Body of pancreas (tissue), 4 donors: ENCODE results near the gene PRR14L. TPM values are rescaled to one million over a fixed set of nuclear protein-coding genes. Genes with fewer than 3 reads are reported as not detected.

Experiments
- ATAC-seq: fragments of 150-250 bp; one replicate; pipeline ENCODE4 v1.9.1; 2016
- DNase-seq, 4 donors: peaks; one replicate each; pipeline ENCODE4 v3.0.0-alpha.2; 2019
- H3K27ac ChIP-seq, 4 donors: fragments of 200-600 bp; sonication (generic); 1 replicate in 3 of 4; 2 replicates in 1 of 4; pipeline versions ENCODE4 v1.5.1 to v1.6.1; 2016 to 2019; ENCODE audit warnings: mild to moderate bottlenecking in 1 of 4, mixed read lengths in 1 of 4, moderate library complexity in 1 of 4
- H3K27me3 ChIP-seq, 2 donors: fragments of 200-600 bp; sonication (generic); one replicate each; pipeline ENCODE4 v1.6.0; 2016; ENCODE audit warnings: mild to moderate bottlenecking in 1 of 2
- H3K36me3 ChIP-seq, 2 donors: fragments of 200-600 bp; sonication (generic); replicated peaks in 1 of 2; 2 replicates each; pipeline ENCODE4 v1.5.1; 2016; ENCODE audit warnings: low read depth in 2 of 2; ENCODE audit not compliant: insufficient read depth in 1 of 2
- H3K4me1 ChIP-seq: fragments of 200-600 bp; sonication (generic); one replicate; pipeline ENCODE4 v1.6.0; 2016
- H3K4me3 ChIP-seq, 2 donors: fragments of 200-600 bp; sonication (generic); 1 replicate in 1 of 2; 2 replicates in 1 of 2; pipeline ENCODE4 v1.5.1; 2016 to 2019
- H3K9me3 ChIP-seq, 3 donors: fragments of 200-600 bp; sonication (generic); 1 replicate in 2 of 3; 2 replicates in 1 of 3; pipeline ENCODE4 v1.5.1; 2016
- POLR2A ChIP-seq, 3 donors: fragments of 450-650 bp; IDR thresholded peaks; one replicate each; pipeline ENCODE4 v1.6.1; 2016; ENCODE audit warnings: antibody characterized with exemption in 3 of 3, mild to moderate bottlenecking in 2 of 3
- WGBS, 2 donors: methylation state at CpG; one replicate each; pipeline ENCODE4 v1.1.5; 2017; 5-methylcytosine and 5-hydroxymethylcytosine counted together
- intact Hi-C: fragments of 100-400 bp; cut with DNase I; formaldehyde crosslinking; loops from one replicate; pipeline ENCODE4 v1.15.1; 2023
- total RNA-seq, 2 donors: library from RNA; depleted of rRNA; stranded (reverse); fragments of >200 nt; gene quantifications; one replicate each; pipeline ENCODE4 v1.1.0, GENCODE V29; 2016
- TF ChIP-seq, protein P1 (sequence below), 7 experiments: fragments of 450-650 bp in 4 of 7; fragments of 200-600 bp in 3 of 7; sonication (generic) in 3 of 7; IDR thresholded peaks; one replicate each; pipeline ENCODE4 v1.5.1; 2016 to 2019; ENCODE audit warnings: antibody characterized with exemption in 7 of 7

PRR14L gene
- total RNA-seq, 2 donors from 2014 or later = 11.9 to 28.7 TPM

DNA sequence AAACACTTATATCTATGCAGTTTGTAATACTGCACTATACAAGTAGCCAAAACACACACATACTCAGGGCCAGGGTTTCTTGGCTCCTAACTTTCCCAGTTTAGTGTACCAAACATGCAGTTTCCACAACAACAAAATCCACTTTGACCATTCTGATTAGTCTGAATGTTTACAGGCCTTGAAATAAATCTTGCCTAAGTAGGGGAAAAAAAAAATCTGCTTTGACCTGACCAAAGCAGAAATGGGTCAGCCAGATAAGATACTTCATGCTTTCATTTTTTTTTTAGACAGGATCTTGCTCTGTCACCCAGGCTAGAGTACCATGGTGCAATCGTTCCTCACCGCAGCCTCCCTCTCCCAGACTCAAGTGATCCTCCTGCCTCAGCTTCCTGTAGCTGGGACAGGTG, 10.1 kb downstream of the PRR14L start:
- Histone ChIP-seq H3K4me3 (no peak overlapping the region), H3K27ac (peak overlapping the region; percentile 1 to 71 (median 40)), H3K27me3 (no peaks in the 10 kb centered on the region), H3K9me3 (no peaks in the 10 kb centered on the region), H3K4me1 (peaks cover 24% of the 10 kb centered on the region), H3K36me3 (no peaks in the 10 kb centered on the region)
- TF ChIP-seq POLR2A (IDR thresholded peaks at IDR 0.05) = no peak
- TF ChIP-seq, protein P1, sequence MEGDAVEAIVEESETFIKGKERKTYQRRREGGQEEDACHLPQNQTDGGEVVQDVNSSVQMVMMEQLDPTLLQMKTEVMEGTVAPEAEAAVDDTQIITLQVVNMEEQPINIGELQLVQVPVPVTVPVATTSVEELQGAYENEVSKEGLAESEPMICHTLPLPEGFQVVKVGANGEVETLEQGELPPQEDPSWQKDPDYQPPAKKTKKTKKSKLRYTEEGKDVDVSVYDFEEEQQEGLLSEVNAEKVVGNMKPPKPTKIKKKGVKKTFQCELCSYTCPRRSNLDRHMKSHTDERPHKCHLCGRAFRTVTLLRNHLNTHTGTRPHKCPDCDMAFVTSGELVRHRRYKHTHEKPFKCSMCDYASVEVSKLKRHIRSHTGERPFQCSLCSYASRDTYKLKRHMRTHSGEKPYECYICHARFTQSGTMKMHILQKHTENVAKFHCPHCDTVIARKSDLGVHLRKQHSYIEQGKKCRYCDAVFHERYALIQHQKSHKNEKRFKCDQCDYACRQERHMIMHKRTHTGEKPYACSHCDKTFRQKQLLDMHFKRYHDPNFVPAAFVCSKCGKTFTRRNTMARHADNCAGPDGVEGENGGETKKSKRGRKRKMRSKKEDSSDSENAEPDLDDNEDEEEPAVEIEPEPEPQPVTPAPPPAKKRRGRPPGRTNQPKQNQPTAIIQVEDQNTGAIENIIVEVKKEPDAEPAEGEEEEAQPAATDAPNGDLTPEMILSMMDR (IDR thresholded peaks at IDR 0.05) = no peak
- intact Hi-C loops = no loop called here
- peak; percentile 92 for ATAC-seq
- peak; percentile 31 to 70 (median 47) for DNase-seq
- WGBS, 2 donors = 18 to 58% methylated on average over 2 of the region's 2 CpGs

GRCh38 chr22:31738566-31738965, 11.4 kb downstream of the PRR14L start:
- no peak overlapping the region for H3K27ac ChIP-seq
- no peak overlapping the region for H3K4me3 ChIP-seq
- WGBS, 2 donors = 57 to 65% methylated on average over 2 of the region's 2 CpGs
- H3K4me1 ChIP-seq = peaks cover 24% of the 10 kb centered on the region
- no peak for DNase-seq
- no peaks in the 10 kb centered on the region for H3K27me3 ChIP-seq
- ATAC-seq = no peak
- intact Hi-C loops = no loop called here
- H3K36me3 ChIP-seq = no peaks in the 10 kb centered on the region
- H3K9me3 ChIP-seq = no peaks in the 10 kb centered on the region
- TF ChIP-seq POLR2A (IDR thresholded peaks at IDR 0.05) = no peak
- TF ChIP-seq, protein P1 (IDR thresholded peaks at IDR 0.05) = no peak

- Histone ChIP-seq H3K36me3 (no peaks in the 10 kb centered on the region), H3K9me3 (no peaks in the 10 kb centered on the region), H3K4me1 (peaks cover 24% of the 10 kb centered on the region), H3K27ac (no peak overlapping the region), H3K27me3 (no peaks in the 10 kb centered on the region), H3K4me3 (no peak overlapping the region)
- TF ChIP-seq POLR2A (IDR thresholded peaks at IDR 0.05) = no peak
- TF ChIP-seq, protein P1 (IDR thresholded peaks at IDR 0.05) = no peak
- intact Hi-C loops = no loop called here
- DNase-seq (no peak), ATAC-seq (no peak)
- whole genome bisulfite sequencing, 2 donors = 84 to 86% methylated on average over 5 of the region's 5 CpGs
Measured at GRCh38 chr22:31737932-31738331, 12.0 kb downstream of the PRR14L start.

DNA sequence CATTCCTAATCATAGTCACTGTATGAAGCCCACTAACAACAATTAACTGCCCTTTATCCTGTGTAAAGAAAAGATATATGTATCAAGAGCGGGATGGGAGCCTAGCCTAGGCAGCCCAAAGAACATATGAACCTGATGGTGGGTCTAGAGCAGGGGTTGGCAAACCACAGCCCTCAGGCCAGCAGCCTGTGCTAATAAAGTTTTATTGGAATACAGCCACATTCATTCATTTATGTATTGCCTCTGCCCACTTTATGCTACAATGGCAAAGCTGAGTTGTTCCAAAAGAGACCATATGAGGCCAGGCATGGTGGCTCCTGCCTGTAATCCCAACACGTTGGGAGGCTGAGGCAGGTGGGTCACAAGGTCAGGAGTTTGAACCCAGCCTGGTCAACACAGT, 13.5 kb downstream of the PRR14L start:
- Histone ChIP-seq H3K27ac (no peak overlapping the region), H3K27me3 (no peaks in the 10 kb centered on the region), H3K4me3 (no peak overlapping the region), H3K9me3 (no peaks in the 10 kb centered on the region), H3K36me3 (no peaks in the 10 kb centered on the region), H3K4me1 (peaks cover 36% of the 10 kb centered on the region)
- DNase-seq (no peak), ATAC-seq (no peak)
- TF ChIP-seq, protein P1 (IDR thresholded peaks at IDR 0.05) = no peak
- no peak for TF ChIP-seq POLR2A (IDR thresholded peaks at IDR 0.05)
- WGBS, 2 donors = 94% methylated on average over 2 of the region's 2 CpGs
- intact Hi-C loops = no loop called here

- Histone ChIP-seq H3K4me3 (no peak overlapping the region), H3K4me1 (peaks cover 24% of the 10 kb centered on the region), H3K36me3 (no peaks in the 10 kb centered on the region), H3K27me3 (no peaks in the 10 kb centered on the region), H3K27ac (no peak overlapping the region), H3K9me3 (no peaks in the 10 kb centered on the region)
- no peak for ATAC-seq
- WGBS, 2 donors = 95 to 100% methylated on average over 1 of the region's 1 CpG
- no peak for DNase-seq
- no peak for TF ChIP-seq POLR2A (IDR thresholded peaks at IDR 0.05)
- TF ChIP-seq, protein P1 (IDR thresholded peaks at IDR 0.05) = no peak
- intact Hi-C loops = no loop called here
Measured at GRCh38 chr22:31734512-31734911, 15.4 kb downstream of the PRR14L start.
